SK-N-SH treated with all-trans-retinoic acid at 6 μM for 48 hours (cell line): ENCODE measurements around the gene CA11.
A peak's percentile ranks its signal among the peaks of the same experiment; 100 is the strongest.

Source experiments
- ARNTL ChIP-seq: fragments of 450-650 bp; formaldehyde crosslinking; IDR thresholded peaks from 2 replicates; pipeline ENCODE4 v1.5.0; 2020; ENCODE audit warnings: low read depth, mild to moderate bottlenecking, moderate library complexity, borderline replicate concordance
- CREB5 ChIP-seq: fragments of 250-450 bp; sonication (Bioruptor Pico); IDR thresholded peaks from 2 replicates; pipeline ENCODE4 v1.5.1; 2020; ENCODE audit warnings: low read depth, mild to moderate bottlenecking, moderate library complexity
- ISL1 ChIP-seq: fragments of 250-450 bp; sonication (Bioruptor Pico); IDR thresholded peaks from 2 replicates; pipeline ENCODE4 v2.1.2; 2022; ENCODE audit warnings: mild to moderate bottlenecking, moderate library complexity
- OSR1 ChIP-seq: fragments of 250-450 bp; sonication (Bioruptor Pico); IDR thresholded peaks from 2 replicates; pipeline ENCODE4 v1.8.0; 2022; ENCODE audit warnings: moderate library complexity, mild to moderate bottlenecking, inconsistent platforms
- PATZ1 ChIP-seq: fragments of 250-450 bp; sonication (Bioruptor Pico); IDR thresholded peaks from 2 replicates; pipeline ENCODE4 v1.8.0; 2020; ENCODE audit warnings: mild to moderate bottlenecking, moderate library complexity, borderline replicate concordance
- RARB ChIP-seq: fragments of 250-450 bp; sonication (Bioruptor Pico); IDR thresholded peaks from 2 replicates; pipeline ENCODE4 v1.8.0; 2021; ENCODE audit warnings: mild to moderate bottlenecking, moderate library complexity
- SNAI2 ChIP-seq: fragments of 250-450 bp; sonication (Bioruptor Pico); IDR thresholded peaks from 2 replicates; pipeline ENCODE4 v1.5.0; 2020; ENCODE audit warnings: mild to moderate bottlenecking, moderate library complexity
- TCF4 ChIP-seq: fragments of 250-450 bp; sonication (Bioruptor Pico); IDR thresholded peaks from 2 replicates; pipeline ENCODE4 v1.8.0; 2021; ENCODE audit warnings: mild to moderate bottlenecking, moderate library complexity, borderline replicate concordance
- TOX ChIP-seq: fragments of 250-450 bp; sonication (Bioruptor Pico); IDR thresholded peaks from 2 replicates; pipeline ENCODE4 v1.8.0; 2021; ENCODE audit warnings: mild to moderate bottlenecking, moderate library complexity, borderline replicate concordance
- ZFP3 ChIP-seq: fragments of 250-450 bp; sonication (Bioruptor Pico); IDR thresholded peaks from 2 replicates; pipeline ENCODE4 v1.5.0; 2020; ENCODE audit warnings: mild to moderate bottlenecking, moderate library complexity
- ZFP30 ChIP-seq: fragments of 450-650 bp; formaldehyde crosslinking; IDR thresholded peaks from 2 replicates; pipeline ENCODE4 v1.5.0; 2022; ENCODE audit warnings: mild to moderate bottlenecking, moderate library complexity
- ZNF565 ChIP-seq: fragments of 450-650 bp; formaldehyde crosslinking; conservative IDR thresholded peaks from 2 replicates; pipeline ENCODE4 v1.5.0; 2020; ENCODE audit warnings: low read depth, mild to moderate bottlenecking, moderate library complexity
- ZNF8 ChIP-seq: fragments of 450-650 bp; formaldehyde crosslinking; IDR thresholded peaks from 2 replicates; pipeline ENCODE4 v1.5.0; 2020; ENCODE audit warnings: mild to moderate bottlenecking, moderate library complexity
- TF ChIP-seq, protein P1 (sequence below): fragments of 250-450 bp; sonication (Bioruptor Pico); IDR thresholded peaks from 2 replicates; pipeline ENCODE4 v1.5.0; 2020; ENCODE audit warnings: mild to moderate bottlenecking, moderate library complexity

DNA sequence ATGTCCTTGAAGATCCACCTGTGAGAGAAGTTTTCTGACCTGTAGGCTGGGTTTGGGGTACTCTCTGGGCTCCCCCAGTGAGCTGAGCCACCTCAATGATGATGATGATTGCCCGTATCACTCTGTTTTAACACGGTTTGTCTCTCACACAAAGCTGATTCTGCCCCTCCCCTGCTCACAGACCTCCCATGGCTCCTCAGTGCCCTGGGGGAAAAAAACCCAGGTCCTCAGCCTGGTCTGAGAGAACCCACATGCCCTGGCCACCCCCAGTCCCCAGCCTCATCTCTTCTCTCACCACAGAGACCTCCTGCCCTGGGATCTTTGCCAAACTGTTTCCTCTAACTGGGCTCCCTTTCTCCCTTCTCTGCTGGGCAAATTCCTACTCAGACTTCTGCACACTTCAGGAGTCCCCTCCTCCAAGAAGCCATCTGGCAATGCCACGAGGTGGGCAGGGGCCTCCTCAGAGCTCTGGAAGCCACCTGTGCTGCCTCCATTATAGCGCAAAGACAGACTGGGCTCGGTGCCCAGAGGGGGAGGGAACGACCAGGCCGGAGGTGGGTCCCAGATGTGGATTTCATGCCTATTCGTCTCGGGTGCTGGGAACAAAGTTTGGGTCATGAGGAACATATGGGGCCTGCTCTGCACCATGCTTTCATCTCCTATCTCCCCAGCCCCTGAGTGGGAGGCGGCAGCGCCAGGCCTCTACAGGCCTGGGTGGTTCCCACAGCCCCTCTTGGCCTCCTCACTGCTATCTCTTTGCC, 8.5 kb upstream of the CA11 start:
- no peak for TF ChIP-seq PATZ1
- peak; percentile 63; the same call in 1 of the 2 replicates for TF ChIP-seq ZFP3
- TF ChIP-seq SNAI2 (CRISPR knock-in tag): no peak
- no peak for TF ChIP-seq CREB5 (CRISPR knock-in tag)
- peak; percentile 89; the same call in 1 of the 2 replicates for TF ChIP-seq TCF4 (CRISPR knock-in tag)
- no peak for TF ChIP-seq TOX (CRISPR knock-in tag)
- no peak for TF ChIP-seq OSR1
- no peak for TF ChIP-seq ARNTL (CRISPR knock-in tag)
- no peak for TF ChIP-seq ISL1
- TF ChIP-seq ZNF8: no peak
- TF ChIP-seq ZFP30 (CRISPR knock-in tag): no peak
- TF ChIP-seq ZNF565: no peak
- no peak for TF ChIP-seq RARB
- TF ChIP-seq, protein P1, sequence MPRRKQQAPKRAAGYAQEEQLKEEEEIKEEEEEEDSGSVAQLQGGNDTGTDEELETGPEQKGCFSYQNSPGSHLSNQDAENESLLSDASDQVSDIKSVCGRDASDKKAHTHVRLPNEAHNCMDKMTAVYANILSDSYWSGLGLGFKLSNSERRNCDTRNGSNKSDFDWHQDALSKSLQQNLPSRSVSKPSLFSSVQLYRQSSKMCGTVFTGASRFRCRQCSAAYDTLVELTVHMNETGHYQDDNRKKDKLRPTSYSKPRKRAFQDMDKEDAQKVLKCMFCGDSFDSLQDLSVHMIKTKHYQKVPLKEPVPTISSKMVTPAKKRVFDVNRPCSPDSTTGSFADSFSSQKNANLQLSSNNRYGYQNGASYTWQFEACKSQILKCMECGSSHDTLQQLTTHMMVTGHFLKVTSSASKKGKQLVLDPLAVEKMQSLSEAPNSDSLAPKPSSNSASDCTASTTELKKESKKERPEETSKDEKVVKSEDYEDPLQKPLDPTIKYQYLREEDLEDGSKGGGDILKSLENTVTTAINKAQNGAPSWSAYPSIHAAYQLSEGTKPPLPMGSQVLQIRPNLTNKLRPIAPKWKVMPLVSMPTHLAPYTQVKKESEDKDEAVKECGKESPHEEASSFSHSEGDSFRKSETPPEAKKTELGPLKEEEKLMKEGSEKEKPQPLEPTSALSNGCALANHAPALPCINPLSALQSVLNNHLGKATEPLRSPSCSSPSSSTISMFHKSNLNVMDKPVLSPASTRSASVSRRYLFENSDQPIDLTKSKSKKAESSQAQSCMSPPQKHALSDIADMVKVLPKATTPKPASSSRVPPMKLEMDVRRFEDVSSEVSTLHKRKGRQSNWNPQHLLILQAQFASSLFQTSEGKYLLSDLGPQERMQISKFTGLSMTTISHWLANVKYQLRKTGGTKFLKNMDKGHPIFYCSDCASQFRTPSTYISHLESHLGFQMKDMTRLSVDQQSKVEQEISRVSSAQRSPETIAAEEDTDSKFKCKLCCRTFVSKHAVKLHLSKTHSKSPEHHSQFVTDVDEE (CRISPR knock-in tag): no peak
